Hematopoietic multipotent progenitor cell treated with erythropoietin and hydrocortisone succinate and interleukin-3 and kit ligand, for 15 days (in vitro differentiated cells): ENCODE results near the gene FBXL20.
"Not testable (repeated sequence)": the region's sequence is repeated elsewhere in the genome, so short reads cannot be mapped to it uniquely, and the experiment has no call there.

ENCODE experiments used
- DNase-seq: peaks from one replicate; pipeline ENCODE4 v3.0.0-alpha.2; 2015; ENCODE audit warnings: low spot score

Gene FBXL20

DNA sequence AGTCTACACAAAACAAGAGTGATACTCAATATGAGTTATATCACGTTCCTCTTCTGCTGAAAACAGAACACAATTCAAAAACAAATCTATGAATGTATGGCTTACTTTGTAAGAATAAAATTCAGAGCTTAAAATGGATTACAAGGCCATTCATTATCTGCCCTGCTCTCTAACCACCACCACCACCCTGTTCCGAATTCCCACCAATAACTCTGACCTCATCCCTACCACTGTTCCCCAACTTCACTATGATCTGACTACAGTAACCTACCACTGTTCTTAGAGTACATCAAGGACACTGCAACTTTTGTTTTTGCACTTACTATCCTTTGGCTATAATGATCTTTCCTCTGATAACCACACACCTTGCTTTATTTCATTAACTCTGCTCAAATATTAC is 21.3 kb downstream of the FBXL20 start:
- DNase-seq, result no peak

DNA sequence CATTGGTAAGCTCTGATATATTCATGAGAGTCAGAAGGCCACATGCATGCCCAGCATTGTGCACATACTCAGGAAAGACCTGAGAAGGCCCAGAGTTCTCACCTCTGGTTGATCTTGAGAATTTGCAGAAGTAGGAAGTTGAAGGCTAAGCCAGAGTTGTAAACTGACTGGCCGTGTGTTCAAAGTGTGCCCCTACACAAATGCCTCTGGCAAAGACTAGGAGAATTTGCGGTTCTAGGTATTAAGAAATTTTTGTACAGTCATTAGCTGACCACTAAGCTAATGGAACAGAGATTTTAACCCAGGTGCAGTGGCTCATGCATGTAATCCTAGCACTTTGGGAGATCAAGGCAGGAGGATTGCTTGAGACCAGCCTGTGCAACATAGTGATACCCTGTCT is 25.0 kb downstream of the FBXL20 start:
- no peak for DNase-seq

- DNase-seq, result not testable (repeated sequence)
Measured at GRCh38 chr17:39367805-39368204, 33.6 kb downstream of the FBXL20 start.

DNA sequence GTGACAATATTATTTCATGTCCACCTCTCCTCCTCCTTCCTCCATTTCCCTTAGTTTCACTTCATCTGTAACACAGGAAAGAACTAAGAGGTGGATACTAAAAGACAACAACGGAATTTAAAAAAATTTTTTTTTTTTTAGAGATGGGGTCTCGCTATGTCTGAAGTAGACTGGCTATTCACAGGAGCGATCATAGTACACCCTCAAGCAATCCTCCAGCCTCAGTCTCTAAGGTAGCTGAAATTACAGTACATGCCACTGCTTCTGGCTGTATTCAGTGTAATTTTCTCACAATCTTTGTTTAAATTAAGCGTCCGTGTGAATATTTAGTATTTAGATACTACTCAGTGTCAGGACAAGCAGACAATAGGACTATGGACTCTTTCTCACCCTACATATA is 35.6 kb downstream of the FBXL20 start:
- no peak for DNase-seq

DNA sequence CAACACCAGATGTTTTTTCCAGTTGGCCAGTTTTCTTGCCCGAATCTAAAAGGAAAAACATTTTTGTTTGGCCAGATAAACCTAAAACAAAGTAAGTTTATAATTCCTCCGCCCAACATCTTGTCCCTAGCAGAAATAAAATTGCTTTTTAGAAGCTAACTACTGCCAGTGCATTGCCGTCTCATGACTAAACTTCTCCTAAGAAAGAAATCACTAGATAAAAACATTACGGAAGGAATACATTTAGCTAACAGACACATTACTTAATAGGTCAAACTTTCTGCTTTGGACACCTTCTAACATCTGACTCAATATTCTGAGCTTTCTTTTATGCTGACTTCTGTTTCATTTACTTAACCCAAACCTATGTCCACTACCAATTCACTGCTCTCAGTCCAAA is 36.2 kb downstream of the FBXL20 start:
- no peak for DNase-seq

GRCh38 chr17:39364236-39365025 is 37.0 kb downstream of the FBXL20 start:
- DNase-seq, result no peak

DNA sequence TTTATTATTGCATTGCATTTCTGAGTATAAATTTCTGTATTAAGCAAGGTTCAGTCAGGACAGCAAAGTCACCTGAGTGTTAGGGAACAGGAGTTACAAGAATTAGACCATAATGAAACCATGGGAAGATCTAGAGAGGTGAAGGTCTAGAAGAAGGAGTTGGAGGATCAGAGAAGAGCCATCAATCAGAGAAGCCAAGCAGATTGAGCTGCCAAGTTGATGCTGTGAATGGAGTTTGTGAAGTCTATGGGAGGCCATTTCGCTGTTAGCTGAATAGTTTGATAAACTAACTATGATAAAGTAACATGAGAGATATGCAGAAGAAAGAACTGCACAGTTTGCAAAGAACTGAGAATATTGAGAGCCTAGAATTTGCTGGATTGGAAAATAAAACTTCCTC is 40.4 kb downstream of the FBXL20 start:
- no peak for DNase-seq

GRCh38 chr17:39360537-39360936 is 40.9 kb downstream of the FBXL20 start:
- no peak for DNase-seq

- no peak for DNase-seq
Measured at GRCh38 chr17:39359994-39360393, 41.4 kb downstream of the FBXL20 start.

DNA sequence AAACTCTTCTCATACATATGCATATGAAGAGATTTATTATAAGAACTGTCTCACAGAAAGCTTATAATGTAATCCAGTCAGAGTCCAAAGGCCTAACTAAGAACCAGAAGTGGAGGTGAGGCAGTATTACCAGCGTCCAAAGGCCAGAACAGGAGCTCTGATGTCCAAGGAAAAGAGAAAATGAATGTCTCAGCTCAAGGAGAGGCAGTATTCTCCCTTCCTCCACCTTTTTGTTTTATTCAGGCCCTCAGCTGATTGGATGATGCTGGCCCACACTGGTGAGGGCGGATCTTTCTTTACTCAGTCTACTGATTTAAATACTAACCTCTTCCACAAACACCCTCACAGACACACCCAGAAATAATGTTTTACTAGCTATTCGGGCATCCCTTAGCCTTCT is 43.4 kb downstream of the FBXL20 start:
- no peak for DNase-seq

- DNase-seq, result no peak
Measured at GRCh38 chr17:39357488-39357887, 43.9 kb downstream of the FBXL20 start.

GRCh38 chr17:39352986-39353385 is 48.4 kb downstream of the FBXL20 start:
- no peak for DNase-seq

DNA sequence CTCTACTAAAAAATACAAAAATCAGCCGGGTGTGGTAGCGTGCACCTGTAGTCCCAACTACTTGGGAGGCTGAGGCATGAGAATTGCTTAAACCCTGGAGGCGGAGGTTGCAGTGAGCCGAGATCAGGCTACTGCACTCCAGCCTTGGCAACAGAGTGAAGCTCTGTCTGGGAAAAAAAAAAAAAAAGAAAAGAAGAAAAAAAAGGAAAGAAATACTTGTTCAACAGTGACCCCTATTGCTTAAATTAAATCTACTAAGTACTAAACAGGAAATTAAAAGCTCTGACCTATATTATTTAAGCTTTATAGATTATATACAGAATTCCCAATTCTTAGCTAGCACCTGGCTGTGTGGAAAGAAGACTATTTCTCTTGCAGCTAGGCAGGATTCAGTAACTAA is 48.9 kb downstream of the FBXL20 start:
- no peak for DNase-seq

GRCh38 chr17:39351508-39351907 is 49.9 kb downstream of the FBXL20 start:
- no peak for DNase-seq

DNA sequence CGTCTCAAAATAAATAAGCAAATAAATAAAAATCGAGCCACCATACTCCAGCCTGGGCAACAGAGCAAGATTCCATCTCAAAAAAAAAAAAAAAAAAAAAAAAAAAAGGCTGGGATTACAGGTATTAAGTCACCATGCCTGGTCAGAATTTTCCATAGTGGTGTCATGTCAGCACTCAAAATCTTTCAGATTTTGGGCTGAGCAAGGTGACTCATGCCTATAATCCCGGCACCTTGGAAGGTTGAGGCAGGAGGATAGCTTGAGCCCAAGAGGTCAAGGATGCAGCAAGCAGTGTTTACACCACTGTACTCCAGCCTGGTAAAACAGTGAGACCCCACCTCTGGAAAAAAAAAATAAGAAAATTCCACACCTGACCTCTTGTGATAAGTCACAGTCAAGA is 52.2 kb downstream of the FBXL20 start:
- no peak for DNase-seq

GRCh38 chr17:39346863-39347262 is 54.6 kb downstream of the FBXL20 start:
- not testable (repeated sequence) for DNase-seq

GRCh38 chr17:39341541-39341940 is 59.9 kb downstream of the FBXL20 start:
- DNase-seq, result no peak

- no peak for DNase-seq
Measured at GRCh38 chr17:39340731-39341130, 60.7 kb downstream of the FBXL20 start.

GRCh38 chr17:39339272-39339671 is 62.2 kb downstream of the FBXL20 start:
- DNase-seq, result no peak

DNA sequence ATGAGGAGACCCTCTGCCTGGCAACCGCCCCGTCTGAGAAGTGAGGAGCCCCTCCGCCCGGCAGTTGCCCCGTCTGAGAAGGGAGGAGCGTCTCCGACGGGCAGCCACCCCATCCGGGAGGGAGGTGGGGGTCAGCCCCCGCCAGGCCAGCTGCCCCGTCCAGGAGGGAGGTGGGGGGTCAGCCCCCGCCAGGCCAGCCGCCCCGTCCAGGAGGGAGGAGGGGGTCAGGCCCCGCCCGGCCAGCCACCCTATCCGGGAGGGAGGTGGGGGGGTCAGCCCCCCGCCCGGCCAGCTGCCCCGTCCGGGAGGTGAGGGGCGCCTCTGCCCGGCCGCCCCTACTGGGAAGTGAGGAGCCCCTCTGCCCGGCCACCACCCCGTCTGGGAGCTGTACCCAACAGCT is 63.8 kb downstream of the FBXL20 start:
- not testable (repeated sequence) for DNase-seq

DNA sequence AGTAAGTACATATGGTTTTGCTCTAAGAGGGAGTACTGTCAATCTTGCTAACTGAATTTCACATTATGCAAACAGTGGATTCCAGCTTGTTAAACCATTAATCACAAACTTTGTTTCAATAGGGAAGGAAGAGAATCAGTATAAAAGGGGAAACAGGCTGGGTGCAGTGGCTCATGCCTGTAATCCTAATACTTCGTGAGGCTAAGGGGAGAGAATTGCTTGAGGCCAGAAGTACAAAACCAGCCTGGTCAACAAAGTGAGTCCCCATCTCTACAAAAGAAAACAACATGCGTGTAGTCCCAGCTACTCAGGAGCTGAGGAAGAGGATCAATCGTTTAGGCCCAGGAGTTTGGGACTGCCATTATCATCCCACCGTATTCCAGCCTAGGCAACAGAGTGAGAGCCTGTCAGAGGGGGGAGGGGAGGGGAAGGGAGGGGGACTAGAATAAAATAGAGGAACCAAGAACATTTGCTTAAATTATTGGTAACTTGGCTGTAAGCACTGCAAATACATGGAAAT is 65.7 kb downstream of the FBXL20 start:
- no peak for DNase-seq

GRCh38 chr17:39334008-39334744 is 67.2 kb downstream of the FBXL20 start:
- DNase-seq, result not testable (repeated sequence)

GRCh38 chr17:39332092-39332491 is 69.3 kb downstream of the FBXL20 start:
- no peak for DNase-seq
